HepG2 (cell line): ENCODE data around the gene PAXIP1. TPM values are rescaled to one million over a fixed set of nuclear protein-coding genes. Genes with fewer than 3 reads are reported as not detected.

Experiments used
- PLSCR1 ChIP-seq: sonication (generic); formaldehyde crosslinking; IDR thresholded peaks from 2 replicates; pipeline ENCODE4 v1.5.0; 2020; ENCODE audit warnings: missing genetic modification reagents, mild to moderate bottlenecking, borderline replicate concordance
- TFAP4 ChIP-seq: sonication (generic); IDR thresholded peaks from 2 replicates; pipeline ENCODE4 v1.6.1; 2016; ENCODE audit warnings: low read depth, borderline replicate concordance
- ZNF816 ChIP-seq: sonication (generic); formaldehyde crosslinking; IDR thresholded peaks from 2 replicates; pipeline ENCODE4 v1.8.0; 2022; ENCODE audit warnings: missing genetic modification reagents, mild to moderate bottlenecking, borderline replicate concordance
- polyA plus RNA-seq, 8 experiments: library from polyadenylated mRNA; depleted of rRNA in 3 of 8; stranded (reverse) in 7 of 8; unstranded in 1 of 8; fragments of >200 nt; fragmentation: Illumina TruSeq in 4 of 8; extraction: Trizol in 4 of 8; gene quantifications; 2 replicates each; pipeline versions ENCODE4 v1.2.1 to v1.2.3, GENCODE V29; 2011 to 2016; ENCODE audit warnings: low read depth in 4 of 8, missing spikeins in 1 of 8, mixed read lengths in 1 of 8; ENCODE audit not compliant: insufficient read depth in 1 of 8
- total RNA-seq, 5 experiments: library from RNA; depleted of rRNA; stranded (reverse); fragments of >200 nt; fragmentation: Illumina TruSeq; extraction: Trizol; gene quantifications; 2 replicates each; pipeline ENCODE4 v1.2.3, GENCODE V29; 2016; ENCODE audit warnings: low read depth in 1 of 5
- TF ChIP-seq, protein P1 (sequence below): sonication (generic); formaldehyde crosslinking; IDR thresholded peaks from 2 replicates; pipeline ENCODE4 v1.5.1; 2020; ENCODE audit warnings: mild to moderate bottlenecking, missing genetic modification reagents

The PAXIP1 gene
- total and polyA plus RNA-seq, 2 of the 13 experiments (the other 11 are each of a cell fraction or from before 2014, with no cell fraction given) = 11.6 to 16.2 TPM

GRCh38 chr7:154913638-154914307 is 89.2 kb downstream of the PAXIP1 start (continued):
- TF ChIP-seq, protein P1, sequence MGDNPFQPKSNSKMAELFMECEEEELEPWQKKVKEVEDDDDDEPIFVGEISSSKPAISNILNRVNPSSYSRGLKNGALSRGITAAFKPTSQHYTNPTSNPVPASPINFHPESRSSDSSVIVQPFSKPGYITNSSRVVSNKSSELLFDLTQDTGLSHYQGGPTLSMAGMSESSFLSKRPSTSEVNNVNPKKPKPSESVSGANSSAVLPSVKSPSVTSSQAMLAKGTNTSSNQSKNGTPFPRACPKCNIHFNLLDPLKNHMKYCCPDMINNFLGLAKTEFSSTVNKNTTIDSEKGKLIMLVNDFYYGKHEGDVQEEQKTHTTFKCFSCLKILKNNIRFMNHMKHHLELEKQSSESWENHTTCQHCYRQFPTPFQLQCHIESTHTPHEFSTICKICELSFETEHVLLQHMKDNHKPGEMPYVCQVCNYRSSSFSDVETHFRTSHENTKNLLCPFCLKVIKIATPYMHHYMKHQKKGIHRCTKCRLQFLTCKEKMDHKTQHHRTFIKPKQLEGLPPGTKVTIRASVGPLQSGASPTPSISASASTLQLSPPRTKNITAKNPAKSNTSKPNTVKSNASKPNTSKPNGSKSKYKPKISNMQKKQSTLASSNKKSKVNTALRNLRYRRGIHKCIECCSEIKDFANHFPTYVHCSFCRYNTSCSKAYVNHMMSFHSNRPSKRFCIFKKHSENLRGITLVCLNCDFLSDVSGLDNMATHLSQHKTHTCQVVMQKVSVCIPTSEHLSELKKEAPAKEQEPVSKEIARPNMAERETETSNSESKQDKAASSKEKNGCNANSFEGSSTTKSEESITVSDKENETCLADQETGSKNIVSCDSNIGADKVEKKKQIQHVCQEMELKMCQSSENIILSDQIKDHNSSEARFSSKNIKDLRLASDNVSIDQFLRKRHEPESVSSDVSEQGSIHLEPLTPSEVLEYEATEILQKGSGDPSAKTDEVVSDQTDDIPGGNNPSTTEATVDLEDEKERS (CRISPR knock-in tag) = peak; percentile 93
- TF ChIP-seq TFAP4 (peak; percentile 49; the same call in 1 of the 2 replicates), ZNF816 (CRISPR knock-in tag) (peak; percentile 76; the same call in 1 of the 2 replicates), PLSCR1 (no peak)
